ENCODE data around the gene MAPK1.
"Not testable (repeated sequence)": the region's sequence is repeated elsewhere in the genome, so short reads cannot be mapped to it uniquely, and the experiment has no call there.

MAPK1 gene

DNA sequence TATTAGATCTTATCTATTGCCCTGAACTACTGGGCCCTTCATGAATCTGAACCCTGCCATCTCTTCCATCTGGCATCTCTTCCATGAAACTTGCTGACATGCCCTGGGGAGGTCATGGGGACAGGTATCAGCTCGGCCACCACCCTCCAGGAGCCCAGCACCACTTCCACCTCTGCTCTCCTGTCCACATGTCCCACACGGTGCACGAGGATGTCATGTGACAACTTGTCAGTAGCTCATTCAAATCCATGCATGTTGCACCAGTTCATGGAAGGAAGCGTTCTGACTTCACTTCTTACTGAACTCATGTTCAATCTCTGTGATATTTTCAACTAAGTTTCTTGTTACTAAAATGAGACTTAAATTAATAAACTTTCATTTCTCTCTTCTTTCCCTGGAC, 148.4 kb downstream of the MAPK1 start:
- H3K27ac ChIP-seq, result no peak overlapping the region
- TF ChIP-seq ZFX (IDR thresholded peaks at IDR 0.05), result no peak
- TF ChIP-seq, protein P1, sequence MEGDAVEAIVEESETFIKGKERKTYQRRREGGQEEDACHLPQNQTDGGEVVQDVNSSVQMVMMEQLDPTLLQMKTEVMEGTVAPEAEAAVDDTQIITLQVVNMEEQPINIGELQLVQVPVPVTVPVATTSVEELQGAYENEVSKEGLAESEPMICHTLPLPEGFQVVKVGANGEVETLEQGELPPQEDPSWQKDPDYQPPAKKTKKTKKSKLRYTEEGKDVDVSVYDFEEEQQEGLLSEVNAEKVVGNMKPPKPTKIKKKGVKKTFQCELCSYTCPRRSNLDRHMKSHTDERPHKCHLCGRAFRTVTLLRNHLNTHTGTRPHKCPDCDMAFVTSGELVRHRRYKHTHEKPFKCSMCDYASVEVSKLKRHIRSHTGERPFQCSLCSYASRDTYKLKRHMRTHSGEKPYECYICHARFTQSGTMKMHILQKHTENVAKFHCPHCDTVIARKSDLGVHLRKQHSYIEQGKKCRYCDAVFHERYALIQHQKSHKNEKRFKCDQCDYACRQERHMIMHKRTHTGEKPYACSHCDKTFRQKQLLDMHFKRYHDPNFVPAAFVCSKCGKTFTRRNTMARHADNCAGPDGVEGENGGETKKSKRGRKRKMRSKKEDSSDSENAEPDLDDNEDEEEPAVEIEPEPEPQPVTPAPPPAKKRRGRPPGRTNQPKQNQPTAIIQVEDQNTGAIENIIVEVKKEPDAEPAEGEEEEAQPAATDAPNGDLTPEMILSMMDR (conservative IDR thresholded peaks at IDR 0.05), result no peak

- TF ChIP-seq, protein P1 (conservative IDR thresholded peaks at IDR 0.05), result no peak
- TF ChIP-seq ZFX (IDR thresholded peaks at IDR 0.05), result no peak
- no peak overlapping the region for H3K27ac ChIP-seq
Measured at GRCh38 chr22:21718499-21718898, 148.9 kb downstream of the MAPK1 start.

DNA sequence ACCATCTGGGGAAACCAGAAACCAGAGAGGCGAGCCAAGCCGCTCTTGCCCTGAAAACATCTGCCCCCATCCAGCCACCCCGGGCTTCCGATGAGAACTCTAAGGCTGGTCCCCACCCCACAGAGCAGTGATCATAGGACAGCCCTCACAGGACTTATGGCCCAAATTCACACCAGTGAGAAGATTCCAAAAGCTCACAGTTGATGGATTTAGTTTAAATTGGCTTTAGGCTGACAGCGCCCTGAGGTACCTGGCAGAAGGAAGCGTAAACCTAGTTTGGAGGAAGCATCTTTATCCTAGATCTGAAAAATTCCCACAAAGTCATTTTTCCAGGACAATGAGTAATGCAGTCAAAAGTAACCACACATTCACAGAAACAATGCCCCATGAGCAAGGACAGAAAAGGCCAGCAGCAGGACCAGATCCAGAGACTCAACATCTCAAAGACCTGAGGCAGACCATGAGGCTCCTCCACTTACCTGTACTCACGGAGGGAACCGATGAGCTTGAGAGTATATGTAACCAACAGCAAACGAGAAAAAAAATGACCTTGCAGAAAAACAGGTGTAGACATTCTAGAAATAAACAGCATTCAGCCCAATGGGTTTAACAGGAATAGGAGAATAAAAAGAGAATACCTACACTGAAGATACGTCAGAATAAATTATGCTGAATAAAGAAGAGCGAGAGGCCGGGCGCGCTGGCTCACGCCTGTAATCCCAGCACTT, 150.9 kb downstream of the MAPK1 start:
- H3K27ac ChIP-seq, result not testable (repeated sequence)

- H3K27ac ChIP-seq, result no peak overlapping the region
- TF ChIP-seq, protein P1 (conservative IDR thresholded peaks at IDR 0.05), result no peak
- TF ChIP-seq ZFX (IDR thresholded peaks at IDR 0.05), result no peak
Measured at GRCh38 chr22:21714786-21715185, 152.7 kb downstream of the MAPK1 start.

DNA sequence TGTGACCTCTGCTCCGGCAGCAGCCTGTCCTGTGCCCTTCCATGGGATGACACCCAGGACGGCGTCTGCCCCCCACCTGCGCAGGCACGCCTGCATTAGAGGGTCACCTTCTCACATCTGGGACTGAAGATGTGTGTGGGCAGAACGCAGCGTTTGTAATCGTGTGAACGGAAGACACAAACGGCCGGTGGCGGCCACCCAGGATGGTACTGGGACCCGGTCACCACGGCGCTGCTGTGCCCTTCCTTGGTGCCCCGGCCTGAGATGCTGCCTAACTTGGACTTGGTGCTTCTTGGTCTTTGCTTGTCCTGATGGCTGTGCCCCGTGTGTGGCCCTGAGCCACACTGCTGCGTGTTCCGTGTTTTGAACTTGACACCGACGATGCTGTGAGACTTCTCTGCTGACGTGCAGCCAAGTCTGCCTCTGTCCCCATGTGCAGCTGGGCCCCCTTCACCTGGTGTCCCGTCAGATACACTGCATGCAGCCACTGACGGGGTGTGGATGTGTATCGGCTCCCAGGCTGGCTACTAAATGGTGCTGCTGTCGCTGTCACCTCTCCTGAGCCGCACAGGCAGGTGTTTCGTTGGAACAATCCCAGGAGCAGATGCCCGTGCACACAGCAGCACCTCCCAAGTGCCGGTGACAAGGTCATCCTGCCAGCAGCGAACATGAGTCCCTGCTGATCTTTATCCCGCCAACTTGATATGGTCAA, 153.2 kb downstream of the MAPK1 start:
- TF ChIP-seq, protein P1 (conservative IDR thresholded peaks at IDR 0.05), result no peak
- TF ChIP-seq ZFX (IDR thresholded peaks at IDR 0.05), result no peak

GRCh38 chr22:21713428-21714058, 153.9 kb downstream of the MAPK1 start:
- no peak overlapping the region for H3K27ac ChIP-seq
- no peak for TF ChIP-seq ZFX (IDR thresholded peaks at IDR 0.05)
- TF ChIP-seq, protein P1 (conservative IDR thresholded peaks at IDR 0.05), result no peak; the same call in 1 of the 2 replicates

More for the DNA sequence above, 153.2 kb downstream of the MAPK1 start:
- H3K27ac ChIP-seq, result no peak overlapping the region

GRCh38 chr22:21712751-21713427, 154.6 kb downstream of the MAPK1 start:
- TF ChIP-seq, protein P1 (conservative IDR thresholded peaks at IDR 0.05), result peak; percentile 93
- TF ChIP-seq ZFX (IDR thresholded peaks at IDR 0.05), result no peak

More at GRCh38 chr22:21712751-21713427, 154.6 kb downstream of the MAPK1 start:
- H3K27ac ChIP-seq, result no peak overlapping the region
